ENCODE data around the gene APOM.
A peak's percentile ranks its signal among the peaks of the same experiment; 100 is the strongest.

The APOM gene

DNA sequence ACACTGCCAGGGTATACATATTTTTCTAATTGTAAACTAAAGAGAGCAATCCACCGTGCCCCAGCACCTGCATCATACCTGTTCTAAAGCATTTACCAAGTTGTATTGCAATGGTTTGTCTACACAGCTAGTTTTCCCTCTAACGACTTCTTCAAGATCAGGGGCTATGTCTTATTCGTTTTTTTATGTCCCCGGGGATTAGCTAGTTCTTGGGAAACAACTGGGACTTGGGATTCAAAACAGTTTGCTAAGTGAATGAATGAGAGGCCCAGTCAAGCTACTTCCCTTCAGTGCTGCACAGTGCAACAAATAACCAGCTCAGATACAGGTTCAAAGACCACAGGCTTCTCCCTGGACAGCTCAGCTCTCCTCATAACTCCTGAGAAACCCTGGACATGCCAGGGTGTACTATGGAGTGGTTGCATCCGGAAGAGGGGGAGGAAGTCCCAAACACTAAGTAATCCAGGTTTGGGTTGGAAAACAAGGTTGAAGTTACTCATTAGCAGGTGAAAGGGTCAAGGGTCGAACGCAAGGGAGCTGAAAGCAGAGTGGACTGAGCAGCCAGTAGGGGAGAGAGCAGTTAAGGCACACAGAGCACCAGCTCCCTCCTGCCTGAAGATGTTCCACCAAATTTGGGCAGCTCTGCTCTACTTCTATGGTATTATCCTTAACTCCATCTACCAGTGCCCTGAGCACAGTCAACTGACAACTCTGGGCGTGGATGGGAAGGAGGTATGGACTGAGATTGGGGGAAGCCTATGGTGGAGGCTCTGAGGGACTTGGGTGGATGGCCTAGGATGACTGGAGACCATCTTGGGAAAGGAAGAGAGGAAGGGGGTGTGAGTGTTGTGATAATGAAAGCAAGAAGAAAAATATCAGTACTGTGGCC, at the start of gene APOM:
APOM (plus strand) TSS at position 546 of the 889 bp plus-strand sequence; CDS start at position 619, 73 bp downstream.
- no peak for DNase-seq

DNA sequence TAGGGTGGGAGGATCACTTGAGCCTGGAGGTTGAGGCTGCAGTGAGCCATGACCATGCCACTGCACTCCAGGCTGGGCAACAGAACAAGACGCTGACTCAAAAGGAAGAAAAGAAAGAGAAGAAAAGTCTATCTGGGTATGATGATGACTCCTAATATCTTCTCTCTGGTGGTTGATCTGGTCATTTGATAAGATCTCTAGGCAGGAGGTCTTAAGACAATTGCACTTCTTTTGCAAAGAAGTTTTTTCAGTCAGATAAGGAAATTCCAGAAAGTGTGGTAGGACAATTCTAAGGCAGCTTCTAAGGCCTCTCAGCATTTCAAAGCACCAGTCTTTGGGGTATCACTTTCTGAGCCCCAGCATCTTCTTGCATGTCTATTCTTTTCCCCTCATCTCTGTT, 48.4 kb upstream of the APOM start:
- no peak for DNase-seq

GRCh38 chr6:31609519-31610406, 45.9 kb upstream of the APOM start:
- DNase-seq = no peak

GRCh38 chr6:31610968-31611367, 44.7 kb upstream of the APOM start:
- DNase-seq = no peak

GRCh38 chr6:31614075-31614619, 41.5 kb upstream of the APOM start:
- no peak for DNase-seq

DNA sequence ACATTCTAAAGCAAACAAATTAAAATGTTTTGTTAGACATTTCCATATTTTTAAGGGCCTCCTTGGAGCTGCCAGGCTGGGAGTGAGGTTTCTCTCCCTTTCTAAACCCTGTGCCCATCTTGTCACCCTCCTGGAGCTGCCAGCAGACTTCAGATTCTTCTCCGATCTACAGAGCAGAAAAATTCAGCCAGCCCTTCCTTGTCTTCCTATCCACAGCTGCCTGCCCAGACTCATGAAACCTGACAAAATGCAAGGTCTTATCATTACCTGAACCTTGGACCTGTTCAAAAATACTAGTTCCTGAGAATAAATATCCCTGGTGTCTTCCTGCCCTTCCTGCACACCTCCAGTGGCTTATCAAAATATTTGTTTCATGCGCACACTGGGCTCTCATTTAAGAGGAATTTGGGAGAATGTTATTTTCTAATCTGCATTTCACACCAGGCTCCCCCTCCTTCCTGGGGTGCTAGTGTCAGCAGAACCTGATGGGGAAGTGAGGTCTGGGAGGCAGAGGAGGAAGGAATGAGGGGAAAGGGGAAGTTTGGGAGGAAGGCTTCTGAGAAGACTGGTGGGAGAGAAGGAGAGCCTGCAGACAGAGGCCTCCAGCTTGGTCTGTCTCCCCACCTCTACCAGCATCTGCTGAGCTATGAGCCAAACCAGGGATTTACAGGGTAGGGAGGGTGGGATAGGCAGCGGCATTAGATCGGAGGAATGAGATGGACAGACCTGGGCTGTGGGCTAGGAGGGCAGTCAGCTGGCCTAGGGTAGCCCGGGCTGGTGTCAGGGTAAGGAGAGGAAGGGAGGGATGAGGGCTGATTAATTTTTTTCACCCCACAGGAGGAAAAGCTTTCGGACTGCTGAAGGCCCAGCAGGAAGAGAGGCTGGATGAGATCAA, 40.8 kb upstream of the APOM start, which contains the start of gene AIF1:
AIF1 (plus strand) TSS at position 551 of the 895 bp plus-strand sequence; CDS start at position 647, 96 bp downstream.
- DNase-seq = no peak

- DNase-seq = no peak
Measured at GRCh38 chr6:31615748-31616147, 39.9 kb upstream of the APOM start.

DNA sequence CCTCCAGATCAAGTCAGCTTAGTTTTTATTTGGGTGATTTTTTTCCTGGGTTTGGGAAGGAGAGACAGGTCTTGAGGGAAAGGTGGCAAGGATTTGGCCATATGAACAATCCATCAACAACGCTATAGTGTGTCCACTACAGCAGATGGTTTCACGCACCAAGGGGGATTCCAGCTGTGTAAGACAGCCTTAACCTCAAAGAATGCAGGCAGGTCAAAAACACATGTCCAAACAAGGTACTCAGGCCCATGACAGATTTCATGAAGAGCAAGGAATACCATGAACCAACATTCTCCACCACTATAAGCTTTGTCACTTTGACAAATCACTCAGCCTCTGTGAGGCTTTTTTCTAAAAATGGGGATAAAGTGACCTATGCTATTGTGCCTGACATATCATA, 38.7 kb upstream of the APOM start:
- DNase-seq = no peak

DNA sequence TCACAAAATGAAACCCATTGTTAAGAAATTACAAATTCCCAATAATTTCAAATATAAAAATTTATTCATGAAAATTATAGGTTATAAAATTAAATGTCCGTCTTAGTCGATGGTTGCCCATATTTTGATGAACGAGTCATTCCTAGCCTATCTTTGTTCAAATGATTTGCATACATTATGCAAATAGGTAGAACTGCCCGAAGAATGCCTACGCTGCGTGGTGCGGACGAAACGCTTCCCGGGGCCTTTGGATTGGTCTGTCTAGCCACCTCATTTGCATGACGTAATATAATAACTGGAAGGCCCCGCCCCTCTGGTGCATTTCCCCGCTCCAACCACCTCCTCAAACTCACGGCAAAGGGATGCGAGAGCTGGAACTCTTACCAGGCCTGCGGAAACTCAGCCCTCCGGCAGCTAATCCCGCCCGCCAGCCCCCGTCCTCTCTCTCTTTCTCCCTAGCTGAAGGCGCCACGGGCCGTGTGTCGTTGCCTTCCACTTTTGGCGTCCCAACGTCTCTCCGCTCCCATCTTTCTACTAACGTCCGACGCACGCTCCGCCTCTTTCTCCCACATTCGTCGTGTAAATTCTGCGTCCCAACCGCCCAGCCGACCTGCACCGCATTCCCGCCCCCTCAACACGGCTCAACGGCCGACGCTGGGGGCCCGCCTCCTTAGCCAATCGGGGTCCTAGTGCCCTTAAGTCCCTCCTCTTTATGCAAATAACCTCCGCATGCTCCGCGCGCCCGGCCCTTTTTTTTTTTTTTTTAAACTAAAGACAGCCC, 35.7 kb upstream of the APOM start:
- peak; percentile 98 for DNase-seq

DNA sequence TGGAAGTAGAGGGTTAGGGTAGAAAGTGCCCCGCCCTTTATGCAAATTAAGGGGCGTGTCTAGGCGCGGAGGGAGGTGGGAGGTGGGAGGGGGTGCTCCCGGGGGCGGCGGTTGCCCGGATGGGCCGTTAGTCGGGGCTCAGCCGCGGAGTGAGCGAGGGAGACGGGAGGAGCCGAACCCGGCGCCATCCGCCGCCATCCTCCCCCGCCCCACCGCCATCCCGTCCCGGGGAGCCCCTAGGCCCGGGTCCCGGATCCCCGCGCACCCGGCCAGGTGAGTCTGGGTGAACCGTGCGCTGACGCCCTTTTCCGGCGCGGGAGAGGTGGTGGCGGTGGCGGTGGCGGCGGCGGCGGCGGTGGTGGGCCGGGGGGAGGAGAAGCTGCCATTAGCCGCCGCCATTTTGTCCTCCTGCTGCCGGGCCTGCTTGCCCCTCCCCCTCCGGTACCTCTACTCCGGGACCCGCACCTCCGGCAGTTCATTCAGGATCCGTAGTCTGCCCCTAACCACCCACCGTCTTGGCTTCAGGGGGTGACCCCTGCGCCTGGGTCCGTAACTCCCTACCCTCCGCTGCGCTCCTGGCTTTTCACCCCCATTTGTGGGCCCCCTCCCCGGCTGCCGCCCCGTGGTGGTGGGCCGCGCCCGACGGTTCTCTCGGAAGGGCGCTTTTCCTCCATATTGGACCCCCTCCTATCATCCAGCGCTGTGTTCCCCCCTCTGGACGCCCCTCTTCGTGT, 34.9 kb upstream of the APOM start, which contains the start of gene PRRC2A:
PRRC2A (plus strand) TSS at position 130 of the 734 bp plus-strand sequence. CDS start 2,075 bp downstream, outside the sequence.
- DNase-seq = no peak

DNA sequence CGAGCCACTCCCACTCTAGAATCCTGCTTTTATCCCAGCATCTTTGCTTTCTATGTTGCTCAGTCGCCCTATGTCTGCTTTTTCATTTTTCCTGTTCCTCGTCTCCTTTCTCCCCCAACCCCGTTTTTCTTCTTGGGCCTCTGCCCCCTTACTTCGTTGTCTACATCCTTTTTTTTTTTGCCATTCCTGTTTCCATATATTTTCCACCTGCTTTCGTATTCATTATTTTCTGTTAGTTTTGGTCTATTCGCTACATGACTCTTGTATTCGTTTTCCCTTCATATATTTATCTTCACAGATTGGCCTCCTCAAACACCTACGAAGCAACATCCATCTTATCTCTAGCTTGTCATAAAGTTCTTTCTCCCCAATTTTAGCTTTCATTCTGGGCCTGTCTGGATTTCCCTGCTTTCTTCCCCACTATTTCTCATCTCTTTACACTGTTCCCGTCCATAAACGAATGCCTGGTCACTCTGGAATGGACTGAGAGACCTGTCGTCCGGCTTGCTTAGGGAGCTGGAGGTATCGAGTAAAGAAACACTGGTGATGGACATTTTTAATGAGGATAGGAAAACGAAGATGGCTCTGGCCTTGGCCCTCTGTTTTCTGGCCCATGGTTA, 34.3 kb upstream of the APOM start:
- peak in 1 of 2 experiments; percentile 3 for DNase-seq

DNA sequence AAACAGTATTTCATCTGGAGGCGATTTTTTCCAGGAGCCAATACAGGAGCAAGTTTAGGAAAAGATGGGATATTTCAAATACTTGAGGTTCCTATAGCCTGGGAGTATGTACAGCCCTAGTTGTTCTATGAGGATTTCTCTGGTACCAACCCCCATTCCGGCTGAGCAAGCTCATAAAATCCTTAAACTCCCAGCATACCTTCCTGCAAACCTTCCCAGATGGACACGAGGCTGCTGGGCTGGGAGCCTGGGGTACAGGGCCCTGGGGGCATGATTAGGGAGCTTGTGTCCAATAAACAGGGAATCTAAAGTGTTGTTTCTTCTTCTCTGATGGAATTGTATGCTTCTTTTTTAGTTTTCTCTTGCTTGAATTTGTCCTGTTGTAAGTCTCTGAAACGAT, 33.7 kb upstream of the APOM start:
- no peak for DNase-seq

GRCh38 chr6:31622684-31623091, 33.0 kb upstream of the APOM start:
- no peak for DNase-seq

- DNase-seq = no peak
Measured at GRCh38 chr6:31624070-31624469, 31.6 kb upstream of the APOM start.

DNA sequence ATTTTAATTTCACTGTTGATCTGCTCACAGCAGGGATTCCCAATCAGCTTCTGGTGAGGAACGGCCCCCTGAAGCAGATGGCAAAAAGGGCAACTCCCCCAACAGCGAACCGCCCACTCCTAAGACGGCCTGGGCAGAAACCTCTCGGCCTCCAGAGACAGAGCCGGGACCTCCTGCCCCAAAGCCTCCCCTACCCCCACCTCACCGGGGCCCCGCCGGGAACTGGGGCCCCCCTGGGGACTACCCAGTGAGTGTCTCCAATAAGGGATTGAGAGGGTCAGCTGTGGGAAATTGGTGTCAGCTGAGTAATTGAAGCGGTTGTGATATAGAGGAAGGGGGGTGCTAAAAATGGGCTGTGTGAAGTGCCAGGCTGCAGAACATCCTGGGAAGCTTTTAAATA, 28.7 kb upstream of the APOM start:
- no peak for DNase-seq

DNA sequence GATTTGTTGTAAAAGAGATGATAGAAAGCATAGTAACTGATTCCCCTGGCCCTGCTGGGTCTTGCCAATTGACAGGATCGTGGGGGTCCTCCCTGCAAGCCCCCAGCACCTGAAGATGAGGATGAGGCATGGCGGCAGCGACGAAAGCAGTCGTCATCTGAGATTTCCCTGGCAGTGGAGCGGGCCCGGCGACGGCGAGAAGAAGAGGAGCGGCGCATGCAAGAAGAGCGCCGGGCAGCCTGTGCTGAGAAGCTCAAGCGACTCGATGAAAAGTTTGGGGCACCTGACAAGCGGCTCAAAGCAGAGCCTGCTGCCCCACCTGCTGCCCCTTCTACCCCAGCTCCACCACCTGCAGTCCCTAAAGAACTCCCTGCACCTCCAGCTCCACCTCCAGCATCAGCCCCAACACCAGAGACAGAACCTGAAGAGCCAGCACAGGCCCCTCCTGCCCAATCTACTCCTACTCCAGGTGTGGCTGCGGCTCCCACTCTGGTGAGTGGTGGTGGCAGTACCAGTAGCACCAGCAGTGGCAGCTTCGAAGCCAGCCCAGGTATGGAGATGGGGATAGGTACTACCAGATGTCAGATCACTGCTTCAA, 27.9 kb upstream of the APOM start:
- no peak for DNase-seq

DNA sequence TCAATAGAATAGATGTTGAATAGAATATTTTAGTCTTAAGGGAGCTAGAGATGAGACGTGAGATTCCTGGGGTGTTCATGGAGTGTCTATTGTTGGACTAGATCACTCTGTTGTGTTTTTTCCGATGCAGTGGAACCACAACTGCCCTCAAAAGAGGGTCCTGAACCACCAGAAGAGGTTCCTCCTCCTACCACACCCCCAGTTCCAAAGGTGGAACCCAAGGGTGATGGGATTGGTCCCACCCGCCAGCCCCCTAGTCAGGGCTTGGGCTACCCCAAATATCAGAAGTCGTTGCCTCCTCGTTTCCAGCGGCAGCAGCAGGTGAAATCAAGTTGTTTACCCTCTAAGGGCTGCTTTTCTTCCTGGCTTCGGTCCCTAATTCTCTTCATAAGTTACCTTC, 26.7 kb upstream of the APOM start:
- no peak for DNase-seq

- DNase-seq = no peak
Measured at GRCh38 chr6:31630177-31630934, 25.3 kb upstream of the APOM start.

GRCh38 chr6:31631209-31631608, 24.5 kb upstream of the APOM start:
- no peak for DNase-seq

Measured in cerebellar nuclear complex (tissue), 1 donor.